ENCODE results near the gene OR2B2.
"Not testable (repeated sequence)": the region's sequence is repeated elsewhere in the genome, so short reads cannot be mapped to it uniquely, and the experiment has no call there.

The OR2B2 gene

DNA sequence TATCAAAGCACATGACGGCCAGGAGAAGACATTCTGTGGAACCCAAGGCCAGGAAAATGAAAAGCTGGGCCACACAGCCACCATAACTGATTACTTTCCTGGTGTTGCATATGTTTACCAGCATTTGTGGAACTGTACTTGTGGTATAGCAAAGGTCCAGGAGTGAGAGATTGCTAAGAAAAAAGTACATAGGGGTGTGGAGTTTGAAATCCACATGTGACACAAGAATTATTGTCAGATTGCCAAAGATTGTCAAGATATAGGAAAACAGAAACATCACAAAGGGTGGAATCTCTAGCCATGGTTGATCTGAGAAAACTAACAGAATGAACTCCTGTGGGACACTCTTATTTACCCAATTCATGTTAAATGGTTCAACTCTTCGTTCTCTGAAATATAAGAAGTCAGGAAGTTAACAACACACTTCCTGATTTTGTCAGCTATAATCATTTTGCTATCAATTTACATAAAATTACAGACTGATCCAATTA is at the start of gene OR2B2:
Gene OR2B2, minus strand, starts transcription at position 441 of the 491 bp plus-strand sequence. Its CDS starts 77 bp downstream, at position 364.
- DNase-seq (ENCODE audit: low spot score): no peak

GRCh38 chr6:27957516-27957915 is 45.3 kb upstream of the OR2B2 start:
- no peak for DNase-seq (ENCODE audit: low spot score)

- no peak for DNase-seq (ENCODE audit: low spot score)
Observed at GRCh38 chr6:27956941-27957340, 44.7 kb upstream of the OR2B2 start, which contains the start of gene OR2B6. TSS of gene OR2B6 (plus strand) at chr6:27957241. CDS start at chr6:27957241, 0 bp downstream.

DNA sequence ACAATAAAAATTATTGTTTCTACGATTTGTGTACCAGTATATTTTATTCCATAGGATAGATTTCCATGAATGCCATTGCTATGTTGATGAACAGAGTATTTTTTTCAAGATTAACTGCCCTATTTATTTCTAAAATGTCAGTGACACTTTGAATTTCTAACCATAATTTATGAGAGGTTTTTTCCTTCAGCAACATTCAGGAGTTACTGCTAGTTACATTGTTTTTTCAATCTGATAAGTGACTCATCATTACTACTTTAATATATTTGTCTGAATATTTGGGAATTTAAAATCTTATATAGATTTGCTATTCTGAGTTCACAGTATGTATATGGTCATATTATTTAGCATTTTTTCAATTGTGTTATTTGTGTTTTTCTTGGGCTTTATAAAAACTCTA is 38.8 kb upstream of the OR2B2 start:
- no peak for DNase-seq (ENCODE audit: low spot score)

DNA sequence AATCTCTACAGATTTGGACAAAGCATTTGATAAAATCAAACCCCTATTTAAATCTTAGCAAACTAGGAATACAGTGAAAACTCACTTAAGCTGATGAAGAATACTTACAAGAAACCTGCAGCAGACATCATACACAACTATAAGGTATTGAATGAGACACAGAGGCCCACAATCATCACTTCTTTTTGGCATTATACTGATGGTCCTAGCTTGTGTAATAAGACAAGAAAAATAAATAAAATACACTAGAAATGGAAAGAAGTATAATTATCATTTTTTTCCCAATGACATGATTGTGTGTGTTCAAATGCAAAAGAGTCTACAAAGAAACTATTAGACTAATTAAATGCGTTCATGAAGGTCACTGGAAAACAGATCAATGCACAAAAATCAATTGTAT is 36.0 kb upstream of the OR2B2 start:
- DNase-seq (ENCODE audit: low spot score): no peak

- DNase-seq (ENCODE audit: low spot score): not testable (repeated sequence)
Observed at GRCh38 chr6:27943072-27943471, 30.9 kb upstream of the OR2B2 start.

DNA sequence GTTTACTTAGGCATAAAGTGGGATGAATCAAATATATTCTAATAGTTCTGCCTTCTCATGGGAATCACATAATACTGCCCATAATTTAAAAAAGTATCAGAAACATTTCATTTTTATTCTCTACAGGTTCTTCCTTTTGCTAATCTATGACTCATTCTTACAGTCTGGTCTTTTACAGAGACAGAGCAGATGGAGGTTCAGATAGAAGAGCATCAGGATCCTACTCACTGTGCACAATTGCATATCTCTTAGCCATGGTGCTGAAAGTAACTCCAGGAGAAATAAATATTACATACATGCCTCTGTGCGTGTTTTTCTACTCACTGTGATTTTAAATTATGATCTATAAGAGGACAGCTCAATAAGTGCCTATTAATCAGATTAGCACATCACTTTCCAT is 28.6 kb upstream of the OR2B2 start:
- no peak for DNase-seq (ENCODE audit: low spot score)

GRCh38 chr6:27931209-27931608 is 19.0 kb upstream of the OR2B2 start:
- DNase-seq (ENCODE audit: low spot score): no peak

DNA sequence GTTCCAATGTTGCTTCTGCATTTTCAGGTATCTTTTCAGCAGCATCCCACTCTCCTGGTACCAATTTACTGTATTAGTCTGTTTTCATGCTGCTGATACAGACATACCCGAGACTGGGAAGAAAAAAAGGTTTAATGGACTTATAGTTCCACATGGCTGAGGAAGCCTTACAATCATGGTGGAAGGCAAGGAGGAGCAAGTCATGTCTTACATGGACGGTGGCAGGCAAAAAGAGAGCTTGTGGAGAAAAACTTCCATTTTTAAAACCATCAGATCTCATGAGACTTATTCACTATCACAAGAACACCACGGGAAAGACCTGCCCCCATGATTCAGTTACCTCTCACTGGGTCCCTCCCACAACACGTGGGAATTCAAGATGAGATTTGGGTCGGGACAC is 17.7 kb upstream of the OR2B2 start:
- not testable (repeated sequence) for DNase-seq (ENCODE audit: low spot score)

DNA sequence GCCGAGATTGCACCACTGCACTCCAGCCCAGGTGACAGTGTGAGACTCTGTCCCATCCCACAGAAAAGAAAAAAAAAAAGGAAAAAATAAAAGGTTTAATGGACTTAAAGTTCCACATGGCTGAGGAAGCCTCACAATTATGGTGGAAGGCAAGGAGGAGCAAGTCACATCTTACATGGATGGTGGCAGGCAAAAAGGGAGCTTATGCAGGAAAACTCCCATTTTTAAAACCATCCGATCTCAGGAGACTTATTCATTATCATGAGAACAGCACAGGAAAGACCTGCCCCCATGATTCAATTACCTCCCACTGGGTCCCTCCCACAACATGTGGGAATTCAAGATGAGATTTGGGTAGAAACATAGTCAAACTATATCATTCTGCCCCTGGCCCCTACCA is 15.8 kb upstream of the OR2B2 start:
- DNase-seq (ENCODE audit: low spot score): not testable (repeated sequence)

GRCh38 chr6:27924179-27924578 is 12.0 kb upstream of the OR2B2 start:
- no peak for DNase-seq (ENCODE audit: low spot score)

- no peak for DNase-seq (ENCODE audit: low spot score)
Observed at GRCh38 chr6:27922949-27923348, 10.8 kb upstream of the OR2B2 start.

GRCh38 chr6:27908017-27908416 is 4.2 kb downstream of the OR2B2 start:
- DNase-seq (ENCODE audit: low spot score): no peak

DNA sequence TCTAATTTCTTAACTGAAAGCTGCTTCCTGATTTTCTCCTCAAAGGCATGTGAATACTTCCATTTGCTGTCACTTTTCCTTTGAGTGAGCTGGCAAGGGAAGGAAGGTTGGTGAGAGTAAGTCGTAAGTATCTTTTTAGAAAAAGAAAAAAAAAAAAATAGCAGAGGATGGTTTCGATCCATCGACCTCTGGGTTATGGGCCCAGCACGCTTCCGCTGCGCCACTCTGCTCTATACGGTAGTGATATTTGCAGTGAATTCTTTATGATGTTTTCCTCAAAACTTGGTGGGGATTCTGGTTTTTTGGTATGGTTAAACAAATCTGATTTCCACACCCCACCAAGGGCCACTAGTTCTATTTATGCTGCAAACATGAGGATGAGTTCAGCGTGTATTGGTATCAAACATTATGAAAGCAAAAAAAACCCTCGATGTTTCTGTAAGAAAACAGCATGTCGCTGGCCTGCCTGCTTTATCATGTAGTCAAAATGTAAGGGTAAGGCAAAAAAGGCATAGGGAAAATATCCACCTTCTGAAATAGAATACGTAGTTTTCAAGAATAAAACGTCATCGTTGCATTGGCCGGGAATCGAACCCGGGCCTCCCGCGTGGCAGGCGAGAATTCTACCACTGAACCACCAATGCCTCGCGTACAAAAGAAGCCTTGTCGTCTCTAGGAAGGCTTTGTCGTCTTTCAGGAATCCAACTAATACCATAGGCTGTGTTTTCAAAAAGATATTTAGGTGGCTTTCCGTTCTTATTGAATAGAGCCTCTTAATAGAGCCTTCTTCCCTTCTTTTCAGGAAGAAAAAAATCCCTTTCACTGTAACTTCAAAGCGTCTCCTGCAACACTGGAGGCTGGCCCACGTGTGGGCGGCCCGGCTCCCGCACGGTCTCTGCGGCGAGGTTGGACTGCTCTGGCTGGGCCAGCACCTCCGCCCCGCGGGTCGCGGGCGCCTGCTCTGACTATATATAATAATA is 9.6 kb downstream of the OR2B2 start:
- peak; percentile 74 for DNase-seq (ENCODE audit: low spot score)

DNA sequence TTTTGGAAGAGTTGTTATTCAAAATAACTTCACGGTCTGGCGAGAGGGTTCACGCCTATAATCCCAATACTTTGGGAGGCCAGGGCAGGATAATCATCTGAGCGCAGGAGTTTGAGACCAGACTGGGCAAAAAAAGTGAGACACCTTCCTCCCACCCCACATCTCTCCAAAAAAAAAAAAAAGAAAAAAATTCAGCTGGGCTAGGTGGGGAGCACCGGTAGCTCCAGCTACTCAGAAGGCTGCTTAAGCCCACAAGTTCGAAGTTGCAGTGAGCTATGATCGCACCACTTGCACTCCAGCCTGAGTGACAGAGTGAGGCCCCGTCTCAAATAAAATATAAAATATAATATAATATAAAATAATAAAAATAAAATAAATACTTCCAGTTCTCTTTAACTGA is 10.4 kb downstream of the OR2B2 start:
- DNase-seq (ENCODE audit: low spot score): no peak

DNA sequence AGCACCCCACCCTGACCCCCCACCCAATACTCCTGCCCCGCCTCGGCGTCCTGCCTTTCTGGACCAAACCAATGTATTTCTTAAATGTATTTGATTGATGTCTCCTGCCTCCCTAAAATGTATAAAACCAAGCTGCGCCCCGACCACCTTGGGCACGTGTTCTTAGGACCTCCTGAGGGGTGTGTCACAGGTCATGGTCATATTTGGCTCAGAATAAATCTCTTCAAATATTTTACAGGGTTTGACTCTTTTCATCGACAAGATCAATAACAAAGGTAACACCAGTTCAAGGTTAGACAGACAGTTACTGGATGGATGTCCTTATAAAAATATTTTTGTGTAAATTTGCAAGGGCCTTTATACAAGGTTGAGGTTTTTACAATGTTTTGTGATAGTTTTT is 12.0 kb downstream of the OR2B2 start:
- DNase-seq (ENCODE audit: low spot score): not testable (repeated sequence)

- no peak for DNase-seq (ENCODE audit: low spot score)
Observed at GRCh38 chr6:27899543-27899942, 12.7 kb downstream of the OR2B2 start.

DNA sequence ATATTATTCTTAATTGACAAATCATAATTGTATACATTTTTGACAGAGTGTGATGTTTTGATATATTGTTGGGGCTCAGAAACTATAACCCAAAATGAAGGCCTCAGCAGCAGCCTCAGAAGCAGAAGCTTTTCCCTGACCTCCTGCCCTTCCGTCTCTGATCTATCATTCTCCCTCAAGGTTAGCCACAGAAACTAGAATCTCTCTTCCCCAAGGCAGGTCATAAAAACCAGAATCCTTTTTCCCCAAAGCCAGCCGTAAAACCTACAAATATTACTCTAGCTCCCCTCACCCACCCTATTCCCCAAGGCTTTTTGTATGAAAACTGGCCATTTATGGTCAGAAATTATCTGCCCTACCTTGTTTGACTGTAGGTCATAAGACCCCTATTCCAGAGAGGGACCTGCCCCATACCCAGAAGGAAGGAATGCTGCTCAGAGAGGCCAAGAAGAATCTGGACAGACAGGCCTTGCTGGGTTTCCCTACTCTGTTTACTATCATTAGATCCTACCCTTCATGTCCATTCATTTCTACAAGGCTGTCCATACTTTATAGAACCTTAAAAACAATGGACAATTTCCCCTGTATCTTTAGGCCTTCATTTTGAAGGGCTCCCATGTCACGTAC is 14.5 kb downstream of the OR2B2 start:
- DNase-seq (ENCODE audit: low spot score): no peak

- no peak for DNase-seq (ENCODE audit: low spot score)
Observed at GRCh38 chr6:27896398-27896796, 15.8 kb downstream of the OR2B2 start.

- peak; percentile 81 for DNase-seq (ENCODE audit: low spot score)
Observed at GRCh38 chr6:27894839-27895762, 17.1 kb downstream of the OR2B2 start.

- DNase-seq (ENCODE audit: low spot score): peak; percentile 88
Observed at GRCh38 chr6:27893836-27894807, 18.1 kb downstream of the OR2B2 start.

All from AG20443 (cell line).